Loucy (cell line): ENCODE measurements around the gene SCFD2.
"Not testable (repeated sequence)": the region's sequence is repeated elsewhere in the genome, so short reads cannot be mapped to it uniquely, and the experiment has no call there.

ENCODE experiments used
- H2AFZ ChIP-seq: fragments of 200-600 bp; sonication (generic); 2 replicates; pipeline ENCODE4 v1.6.0; 2016; ENCODE audit warnings: antibody characterized with exemption, mild to moderate bottlenecking, low read length, moderate library complexity
- H3F3A ChIP-seq: fragments of 200-600 bp; 2 replicates; pipeline ENCODE4 v1.6.0; 2016; ENCODE audit warnings: antibody characterized with exemption, low read depth, mild to moderate bottlenecking
- H3K27me3 ChIP-seq: fragments of 200-600 bp; sonication (generic); 2 replicates; pipeline ENCODE4 v1.6.1; 2014; ENCODE audit warnings: low read length, mild to moderate bottlenecking; ENCODE audit not compliant: insufficient read depth, poor library complexity, severe bottlenecking
- H3K36me3 ChIP-seq: fragments of 200-600 bp; sonication (generic); 2 replicates; pipeline ENCODE4 v1.6.1; 2016; ENCODE audit warnings: low read length; ENCODE audit not compliant: insufficient read depth
- H3K4me1 ChIP-seq: fragments of 200-600 bp; sonication (generic); 2 replicates; pipeline ENCODE4 v1.5.1; 2014; ENCODE audit warnings: low read length, mild to moderate bottlenecking; ENCODE audit not compliant: insufficient read depth, poor library complexity, severe bottlenecking
- H3K4me2 ChIP-seq: fragments of 200-600 bp; sonication (generic); 2 replicates; pipeline ENCODE4 v1.6.0; 2014; ENCODE audit warnings: antibody characterized with exemption, low read length, low read depth, mild to moderate bottlenecking; ENCODE audit not compliant: poor library complexity, severe bottlenecking
- H3K4me3 ChIP-seq: fragments of 200-600 bp; sonication (generic); 2 replicates; pipeline ENCODE4 v1.5.1; 2014; ENCODE audit warnings: low read length, mild to moderate bottlenecking, mixed read lengths; ENCODE audit not compliant: poor library complexity, severe bottlenecking
- H3K79me2 ChIP-seq: fragments of 200-600 bp; sonication (generic); 2 replicates; pipeline ENCODE4 v1.6.1; 2014; ENCODE audit warnings: low read length; ENCODE audit not compliant: insufficient read depth
- H3K9ac ChIP-seq: fragments of 200-600 bp; sonication (generic); 2 replicates; pipeline ENCODE4 v1.6.0; 2014; ENCODE audit warnings: mild to moderate bottlenecking, low read depth, low read length, moderate library complexity; ENCODE audit not compliant: poor library complexity, severe bottlenecking
- H3K9me2 ChIP-seq: fragments of 200-600 bp; sonication (generic); replicated peaks from 2 replicates; pipeline ENCODE4 v1.6.1; 2016; ENCODE audit warnings: low read depth, low read length, mixed read lengths
- H3K9me3 ChIP-seq: fragments of 200-600 bp; sonication (generic); 2 replicates; pipeline ENCODE4 v1.6.1; 2014; ENCODE audit warnings: mild to moderate bottlenecking, antibody characterized with exemption, low read length, low read depth; ENCODE audit not compliant: insufficient read depth
- H4K20me1 ChIP-seq: fragments of 200-600 bp; sonication (generic); 2 replicates; pipeline ENCODE4 v1.6.0; 2014; ENCODE audit warnings: antibody characterized with exemption, low read length, mild to moderate bottlenecking; ENCODE audit not compliant: insufficient read depth, poor library complexity, severe bottlenecking
- CTCF ChIP-seq: fragments of 200-600 bp; sonication (generic); conservative IDR thresholded peaks from 2 replicates; pipeline ENCODE4 v1.5.1; 2014; ENCODE audit warnings: mild to moderate bottlenecking, antibody characterized with exemption, low read length
- EZH2phosphoT487 ChIP-seq: fragments of 200-600 bp; IDR thresholded peaks from 2 replicates; pipeline ENCODE4 v1.6.1; 2018; ENCODE audit warnings: antibody characterized with exemption, mild to moderate bottlenecking, moderate library complexity, borderline replicate concordance

SCFD2 gene

GRCh38 chr4:53059256-53059655 lies 306.6 kb downstream of the SCFD2 start:
- H3K36me3 ChIP-seq: no peaks in the 10 kb centered on the region
- no peaks in the 10 kb centered on the region for H4K20me1 ChIP-seq
- no peaks in the 10 kb centered on the region for H3K9me2 ChIP-seq
- peaks cover 10% of the 10 kb centered on the region for H3K4me1 ChIP-seq
- H3F3A ChIP-seq: no peaks in the 10 kb centered on the region
- H3K4me3 ChIP-seq: no peak overlapping the region
- no peak overlapping the region for H2AFZ ChIP-seq
- no peaks in the 10 kb centered on the region for H3K27me3 ChIP-seq
- no peak overlapping the region for H3K4me2 ChIP-seq
- no peaks in the 10 kb centered on the region for H3K79me2 ChIP-seq
- no peak overlapping the region for H3K9ac ChIP-seq
- H3K9me3 ChIP-seq: no peaks in the 10 kb centered on the region
- no peak for TF ChIP-seq EZH2phosphoT487

GRCh38 chr4:53057679-53058078 lies 308.2 kb downstream of the SCFD2 start:
- Histone ChIP-seq H2AFZ (no peak overlapping the region), H3K9me3 (no peaks in the 10 kb centered on the region), H3K4me3 (no peak overlapping the region), H3K79me2 (no peaks in the 10 kb centered on the region), H3K27me3 (no peaks in the 10 kb centered on the region), H4K20me1 (no peaks in the 10 kb centered on the region), H3K36me3 (no peaks in the 10 kb centered on the region), H3F3A (no peaks in the 10 kb centered on the region), H3K4me1 (peaks cover 10% of the 10 kb centered on the region), H3K9me2 (no peaks in the 10 kb centered on the region), H3K9ac (no peak overlapping the region), H3K4me2 (no peak overlapping the region)
- no peak for TF ChIP-seq CTCF
- TF ChIP-seq EZH2phosphoT487: no peak

DNA sequence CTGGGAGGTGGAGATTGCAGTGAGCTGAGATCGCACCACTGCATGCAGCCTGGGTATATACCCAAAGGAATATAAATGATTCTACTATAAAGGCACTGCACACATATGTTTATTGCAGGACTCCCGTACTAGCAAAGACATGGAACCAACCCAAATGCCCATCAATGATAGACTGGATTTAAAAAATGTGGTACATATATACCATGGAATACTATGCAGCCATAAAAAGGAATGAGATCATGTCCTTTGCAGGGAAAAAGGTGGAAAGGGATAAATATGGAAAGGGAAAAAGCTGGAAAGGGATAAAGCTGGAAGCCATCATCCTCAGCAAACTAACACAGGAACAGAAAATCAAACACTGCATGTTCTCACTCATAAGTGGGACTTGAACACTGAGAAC lies 308.8 kb downstream of the SCFD2 start:
- not testable (repeated sequence) for H2AFZ ChIP-seq, H3K4me2 ChIP-seq, H3K9me3 ChIP-seq, H3K4me3 ChIP-seq, H3K36me3 ChIP-seq, H3K79me2 ChIP-seq, H3K9me2 ChIP-seq, H3F3A ChIP-seq, H3K9ac ChIP-seq, H3K27me3 ChIP-seq, H4K20me1 ChIP-seq
- H3K4me1 ChIP-seq: peaks cover 10% of the 10 kb centered on the region

DNA sequence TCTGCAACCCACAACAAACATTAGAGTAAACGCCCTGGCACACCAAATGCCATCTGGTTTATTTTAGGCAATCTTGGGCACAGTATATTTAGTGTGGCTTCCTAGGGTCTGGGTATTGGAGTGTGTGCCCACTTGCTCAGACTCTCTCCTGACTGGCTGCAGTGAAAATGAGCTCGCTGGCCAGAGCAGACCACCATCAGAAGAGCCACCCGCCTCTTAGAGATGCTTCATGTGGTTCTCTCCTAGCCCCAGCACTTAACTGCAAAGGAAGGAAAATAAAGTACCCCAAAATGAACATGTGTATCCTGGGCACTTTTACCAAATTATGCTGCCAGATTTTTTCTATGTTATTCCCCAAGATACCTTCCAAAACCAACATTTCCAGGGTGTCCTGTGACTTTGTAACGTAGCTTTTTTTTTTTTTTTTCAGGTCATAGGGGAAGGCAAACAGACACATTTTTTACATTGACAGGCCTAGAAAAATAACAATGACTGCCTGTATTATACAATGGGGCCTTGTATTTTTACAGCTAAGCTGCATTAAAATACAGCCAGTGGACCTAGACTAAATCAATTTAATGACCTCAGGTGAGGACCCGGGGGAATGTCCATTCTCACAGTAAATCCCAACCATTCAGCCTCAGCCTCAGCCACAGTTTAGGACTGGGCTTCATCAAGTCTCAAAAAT lies 310.0 kb downstream of the SCFD2 start:
- H2AFZ ChIP-seq: no peak overlapping the region
- H3K4me1 ChIP-seq: peaks cover 10% of the 10 kb centered on the region
- no peaks in the 10 kb centered on the region for H3K36me3 ChIP-seq
- H3K4me3 ChIP-seq: no peak overlapping the region
- H3K4me2 ChIP-seq: no peak overlapping the region
- no peaks in the 10 kb centered on the region for H3K79me2 ChIP-seq
- no peaks in the 10 kb centered on the region for H3K27me3 ChIP-seq
- no peaks in the 10 kb centered on the region for H3K9me3 ChIP-seq
- TF ChIP-seq CTCF: no peak
- TF ChIP-seq EZH2phosphoT487: no peak
- H3K9ac ChIP-seq: no peak overlapping the region
- no peaks in the 10 kb centered on the region for H3K9me2 ChIP-seq
- no peaks in the 10 kb centered on the region for H4K20me1 ChIP-seq
- no peaks in the 10 kb centered on the region for H3F3A ChIP-seq
